SK-N-SH (cell line): ENCODE results near the gene ATP2B2.

Experiments
- CTCF ChIP-seq: fragments of 200-600 bp; sonication (generic); IDR thresholded peaks from 2 replicates; pipeline ENCODE4 v1.6.1; 2017; ENCODE audit warnings: antibody characterized with exemption, mild to moderate bottlenecking, moderate library complexity
- GABPA ChIP-seq: IDR thresholded peaks from 2 replicates; pipeline ENCODE4 v1.4.0; 2012; ENCODE audit warnings: low read depth, mild to moderate bottlenecking
- MEF2A ChIP-seq: IDR thresholded peaks from 2 replicates; pipeline ENCODE4 v1.4.0; 2012; ENCODE audit warnings: low read depth, borderline replicate concordance
- MXI1 ChIP-seq: IDR thresholded peaks from 2 replicates; pipeline ENCODE4 v1.6.1; 2012; ENCODE audit warnings: mild to moderate bottlenecking, low read depth, low read length, improper control_type of control experiment
- POLR2AphosphoS5 ChIP-seq: IDR thresholded peaks from 2 replicates; pipeline ENCODE4 v1.6.1; 2012; ENCODE audit warnings: low read depth, low read length
- RAD21 ChIP-seq: IDR thresholded peaks from 2 replicates; pipeline ENCODE4 v1.6.1; 2012; ENCODE audit warnings: mild to moderate bottlenecking, low read length
- REST ChIP-seq: IDR thresholded peaks from 2 replicates; pipeline ENCODE4 v1.6.1; 2012; ENCODE audit warnings: mild to moderate bottlenecking, low read depth, low read length, moderate library complexity
- RFX5 ChIP-seq: IDR thresholded peaks from 2 replicates; pipeline ENCODE4 v1.6.1; 2012; ENCODE audit warnings: mild to moderate bottlenecking, improper control_type of control experiment, low read length
- RXRA ChIP-seq: IDR thresholded peaks from 2 replicates; pipeline ENCODE4 v1.4.0; 2012; ENCODE audit warnings: low read depth, mild to moderate bottlenecking, borderline replicate concordance
- TAF1 ChIP-seq: IDR thresholded peaks from 2 replicates; pipeline ENCODE4 v1.6.1; 2012; ENCODE audit warnings: low read depth, mild to moderate bottlenecking, low read length, moderate library complexity, borderline replicate concordance
- YY1 ChIP-seq: IDR thresholded peaks from 2 replicates; pipeline ENCODE4 v1.4.0; 2012; ENCODE audit warnings: low read depth, mild to moderate bottlenecking

DNA sequence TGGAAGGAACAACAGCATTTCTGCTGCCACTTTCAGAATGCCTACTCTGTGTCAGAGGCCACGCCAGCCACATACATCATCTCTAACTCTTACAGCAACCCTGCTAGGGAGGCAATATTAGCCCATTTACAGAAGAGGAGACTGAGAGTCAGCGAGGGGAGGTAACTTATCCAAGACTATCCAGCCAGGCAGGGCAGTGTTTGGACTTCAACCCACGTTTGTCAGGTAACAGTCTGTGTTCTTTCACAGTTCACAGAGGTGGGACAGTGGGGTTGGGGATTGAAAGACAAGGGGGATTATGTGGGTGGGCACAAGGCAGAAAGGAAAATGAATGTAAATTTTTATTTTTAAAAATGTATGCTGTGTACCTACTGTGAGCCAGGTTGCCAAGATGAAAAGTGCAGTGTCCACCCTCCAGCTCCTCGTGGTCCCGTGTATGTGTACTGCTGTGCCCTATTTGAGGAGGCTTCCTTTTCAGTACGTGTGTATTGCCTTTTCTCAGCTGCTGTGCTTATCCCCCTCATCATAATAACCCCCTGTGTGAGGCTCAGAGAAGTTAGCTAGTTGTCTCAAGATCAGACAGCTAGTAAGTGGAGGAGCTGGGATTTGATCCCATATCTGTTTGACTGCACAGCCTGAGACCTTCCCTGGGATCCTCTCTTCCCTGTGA lies 16.5 kb upstream of the ATP2B2 start:
- TF ChIP-seq CTCF (no peak), TAF1 (no peak), RAD21 (no peak), POLR2AphosphoS5 (no peak), MEF2A (no peak), YY1 (no peak), RFX5 (no peak), MXI1 (no peak), GABPA (no peak), REST (no peak), RXRA (no peak)
